NCI-H2171 (cell line): ENCODE measurements around the gene GON4L.
"Not testable (repeated sequence)": the region's sequence is repeated elsewhere in the genome, so short reads cannot be mapped to it uniquely, and the experiment has no call there.

Experiments
- DNase-seq: peaks from one replicate; lab custom pipeline; 2025; lab: John Stamatoyannopoulos, UW

Gene GON4L

DNA sequence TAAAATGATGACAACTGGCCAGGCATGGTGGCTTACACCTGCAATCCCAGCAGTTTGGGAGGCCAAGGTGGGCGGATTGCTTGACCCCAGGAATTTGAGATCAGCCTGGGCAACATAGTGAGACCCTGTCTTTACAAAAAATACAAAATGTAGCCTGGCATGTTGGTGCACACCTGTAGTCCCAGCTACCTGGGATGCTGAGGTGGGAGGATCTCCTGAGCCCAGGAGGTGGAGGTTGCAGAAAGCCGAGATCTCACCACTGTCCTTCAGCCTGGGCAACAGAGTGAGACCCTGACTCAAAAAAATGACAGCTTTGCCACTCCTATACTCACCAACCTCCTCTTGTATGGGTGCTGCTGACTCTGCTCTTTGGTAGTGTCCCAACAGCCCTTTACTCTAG lies 20.9 kb upstream of the GON4L start:
- DNase-seq = no peak

DNA sequence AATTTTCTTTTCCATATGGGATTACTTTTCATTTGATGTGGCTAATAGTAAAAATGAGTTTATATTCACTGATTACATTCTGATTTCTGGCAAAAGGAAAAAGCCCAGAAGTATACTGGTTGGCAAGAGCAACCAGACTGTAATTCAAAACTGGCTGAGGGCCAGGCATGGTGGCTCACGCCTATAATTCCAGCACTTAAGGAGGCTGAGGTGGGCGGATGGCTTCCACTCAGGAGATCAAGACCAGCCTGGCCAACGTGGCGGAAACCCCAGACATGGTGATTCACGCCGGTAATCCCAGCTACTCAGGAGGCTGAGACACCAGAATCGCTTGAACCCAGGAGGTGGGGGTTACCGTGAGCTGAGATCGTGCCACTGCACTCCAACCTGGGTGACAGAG lies 16.8 kb upstream of the GON4L start:
- no peak for DNase-seq

DNA sequence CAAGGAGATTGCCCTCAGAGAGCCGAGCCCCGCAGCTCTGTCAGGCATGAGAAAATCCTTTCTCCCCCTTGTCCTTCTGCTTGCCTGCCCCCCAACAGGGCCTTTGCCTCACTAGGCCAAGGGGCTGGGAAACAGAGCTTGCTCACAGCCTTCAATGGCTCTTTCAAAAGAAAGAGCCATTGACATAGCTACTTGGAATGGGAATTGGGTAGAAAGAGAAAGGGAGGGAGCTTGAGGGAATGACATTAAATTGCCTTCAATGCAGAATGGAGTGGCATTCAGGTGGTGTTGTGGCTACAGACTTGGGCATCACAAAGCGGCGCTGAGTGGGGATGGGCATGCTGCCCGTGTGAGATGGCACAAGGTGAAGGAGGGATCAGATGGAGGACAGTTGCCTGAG lies 15.5 kb upstream of the GON4L start:
- no peak for DNase-seq

DNA sequence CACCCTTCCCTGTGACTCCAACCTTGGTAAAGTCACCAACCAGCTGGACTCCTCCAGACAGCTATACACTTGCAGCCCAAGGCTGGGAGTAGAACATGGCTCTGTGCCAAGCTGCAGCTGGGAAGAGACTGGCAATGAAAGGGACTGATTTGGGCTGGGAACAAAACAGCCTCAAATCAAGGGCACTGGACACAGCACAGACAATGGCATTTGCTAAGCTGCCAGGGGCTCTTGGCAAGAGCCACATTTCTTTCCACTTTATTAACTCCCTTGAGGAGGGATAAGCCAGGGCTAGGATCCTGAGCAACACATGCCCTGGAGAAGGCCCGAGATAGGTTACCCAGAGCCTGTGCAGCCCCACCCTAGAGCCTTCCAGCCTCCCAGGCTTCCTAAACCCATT lies 14.4 kb upstream of the GON4L start:
- DNase-seq = peak; percentile 37

DNA sequence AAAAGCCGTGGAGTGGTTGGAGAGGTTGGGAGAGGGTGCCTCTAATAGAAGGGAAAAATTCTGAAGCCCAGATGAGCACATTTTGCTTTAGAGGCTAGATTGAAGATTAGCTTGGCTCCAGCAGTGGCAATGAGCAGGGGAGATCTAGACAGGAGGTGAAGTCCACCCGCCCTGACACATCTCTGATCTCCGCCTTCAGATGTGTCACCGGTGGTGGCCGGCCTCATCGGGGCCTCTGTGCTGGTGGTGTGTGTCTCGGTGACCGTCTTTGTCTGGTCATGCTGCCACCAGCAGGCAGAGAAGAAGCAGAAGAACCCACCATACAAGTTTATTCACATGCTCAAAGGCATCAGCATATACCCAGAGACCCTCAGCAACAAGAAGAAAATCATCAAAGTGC lies 10.8 kb upstream of the GON4L start:
- DNase-seq = no peak

DNA sequence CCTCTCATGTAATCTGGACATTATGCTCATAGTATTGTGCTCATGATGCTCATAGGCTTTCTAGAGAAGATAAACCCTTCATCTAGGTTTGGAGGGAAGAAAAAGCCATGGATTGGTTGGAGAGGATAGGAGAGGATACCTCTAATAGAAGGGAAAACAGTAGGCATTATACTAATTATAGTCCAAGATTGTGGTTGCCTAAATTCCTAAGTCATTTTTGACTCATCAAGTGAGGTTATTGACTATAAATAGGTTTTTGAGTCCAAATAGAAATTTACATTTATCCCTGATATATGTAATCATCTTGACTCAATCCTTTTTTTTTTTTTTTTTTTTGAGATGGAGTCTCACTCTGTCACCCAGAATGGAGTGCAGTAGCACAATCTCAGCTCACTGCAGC lies 7.4 kb upstream of the GON4L start:
- DNase-seq = no peak

DNA sequence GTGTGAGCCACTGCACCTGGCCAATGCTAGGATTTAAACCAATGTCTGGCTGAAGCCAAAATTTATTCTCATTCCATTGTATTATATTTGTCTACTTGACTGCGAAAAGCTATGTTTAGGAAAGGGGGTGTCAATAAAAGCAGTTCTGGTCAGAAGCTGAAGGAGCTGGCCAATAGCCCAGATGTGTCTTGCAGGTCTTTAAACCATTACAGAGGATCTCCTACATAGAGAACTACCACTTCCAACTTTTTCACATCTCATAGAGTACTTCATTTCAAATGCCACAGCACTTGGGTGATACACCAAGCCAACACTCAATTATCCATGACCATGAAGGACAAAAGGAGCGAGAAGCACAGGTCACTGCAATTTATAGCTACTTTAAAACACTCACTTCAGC lies 4.9 kb upstream of the GON4L start:
- no peak for DNase-seq

DNA sequence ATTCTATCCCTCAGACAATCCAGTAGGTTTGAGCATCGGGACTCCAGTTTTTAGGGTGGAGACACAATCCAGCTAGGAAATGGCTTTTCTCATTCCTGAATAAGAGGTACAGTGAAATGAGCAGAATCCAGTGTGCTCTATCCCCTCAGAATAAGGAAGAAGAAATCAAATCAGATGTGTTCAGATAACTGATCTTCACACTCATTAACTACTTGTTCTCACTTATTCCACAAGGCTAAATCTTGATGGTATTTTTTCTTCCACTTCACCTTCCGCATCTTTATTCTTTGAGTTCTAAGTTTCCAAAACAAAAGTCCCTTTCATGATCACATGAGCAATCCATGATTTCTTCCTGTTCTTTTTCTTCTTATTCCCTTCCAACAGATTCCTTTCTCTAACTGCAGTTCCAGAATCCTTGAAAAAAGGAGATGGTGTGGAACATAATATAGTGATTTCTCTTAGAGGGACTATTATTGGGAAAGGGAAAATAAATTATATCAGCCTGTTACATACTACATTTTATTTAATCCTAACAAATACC lies 4.0 kb upstream of the GON4L start:
- DNase-seq = no peak

DNA sequence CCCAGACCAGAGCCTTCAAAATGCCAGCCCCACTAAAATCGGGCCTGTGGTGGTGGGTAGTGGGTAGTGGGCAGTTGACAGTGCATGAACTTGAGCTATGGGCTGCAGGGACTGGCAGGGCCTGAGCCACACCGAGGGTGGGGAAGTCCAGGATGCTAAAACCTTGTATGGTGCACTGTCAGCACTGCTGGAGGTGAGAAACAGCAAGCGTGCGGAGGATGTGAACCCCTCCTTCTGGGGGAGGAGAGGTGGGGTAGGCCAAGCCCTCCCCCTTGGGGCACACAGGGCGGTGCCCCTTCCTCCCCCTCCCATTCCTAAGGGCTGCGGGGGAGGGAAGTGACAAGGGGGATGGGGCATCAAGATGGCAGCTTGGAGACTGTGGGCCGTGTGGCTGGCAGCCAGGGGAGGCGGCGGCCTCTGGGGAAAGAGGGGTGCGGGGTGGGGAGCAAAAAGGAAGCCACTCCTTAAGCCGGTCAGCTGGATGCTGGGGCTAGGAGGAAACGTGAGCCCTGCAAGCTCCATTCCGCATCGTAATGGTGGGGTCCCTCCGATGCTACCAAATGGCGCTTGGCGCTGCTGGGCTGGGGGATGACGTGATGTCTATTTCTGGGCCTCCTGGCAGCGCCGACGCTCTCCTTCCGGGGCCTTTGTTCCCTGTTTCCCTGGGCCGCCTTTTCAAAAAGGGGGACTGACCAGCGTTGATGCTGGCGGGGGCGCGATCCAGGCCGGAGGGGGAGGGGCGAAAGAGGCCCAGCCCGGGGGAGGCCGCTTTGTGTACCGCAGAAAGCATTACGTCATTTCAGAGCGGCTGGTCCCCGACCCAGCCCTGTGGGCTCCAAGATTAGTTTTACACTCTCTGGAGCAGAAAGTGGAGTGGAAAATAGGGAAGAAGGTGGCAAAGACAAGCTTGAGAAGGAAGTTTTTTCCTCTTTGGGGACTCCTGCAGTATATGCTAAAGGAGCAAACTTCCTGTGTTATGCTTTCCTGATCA lies 3.2 kb upstream of the GON4L start:
- peak; percentile 94 for DNase-seq

DNA sequence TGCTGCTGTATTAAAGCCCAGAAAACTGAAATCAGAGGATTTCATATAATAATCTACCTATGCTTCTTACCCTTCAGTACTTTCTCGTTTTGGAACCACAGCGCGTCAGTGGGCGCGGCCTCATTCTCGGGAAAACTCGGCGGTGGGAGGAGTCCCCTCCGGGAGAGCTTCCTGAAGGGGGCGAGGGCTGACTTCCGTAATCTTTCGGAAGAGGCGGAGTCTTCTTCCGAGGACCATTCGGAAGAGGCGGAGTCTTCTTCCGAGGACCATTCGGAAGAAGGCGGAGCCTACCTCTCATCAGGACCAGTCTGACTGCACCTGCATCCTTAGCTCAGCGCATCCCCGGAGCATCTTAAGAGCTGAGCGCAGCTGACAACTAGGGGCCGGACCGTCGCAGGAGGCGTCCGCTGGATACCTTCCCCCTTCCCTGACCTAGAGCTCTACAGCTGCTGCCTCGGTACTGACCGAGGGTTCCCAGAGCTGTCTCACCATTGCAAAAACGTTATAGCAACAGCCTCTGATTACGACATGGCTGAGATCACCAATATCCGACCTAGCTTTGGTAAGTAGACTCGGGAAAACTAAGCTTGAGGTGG lies 2.3 kb upstream of the GON4L start, which contains the start of gene SYT11:
SYT11 (plus strand) TSS at position 334 of the 596 bp plus-strand sequence; CDS start at position 529, 195 bp downstream.
- peak; percentile 99 for DNase-seq

DNA sequence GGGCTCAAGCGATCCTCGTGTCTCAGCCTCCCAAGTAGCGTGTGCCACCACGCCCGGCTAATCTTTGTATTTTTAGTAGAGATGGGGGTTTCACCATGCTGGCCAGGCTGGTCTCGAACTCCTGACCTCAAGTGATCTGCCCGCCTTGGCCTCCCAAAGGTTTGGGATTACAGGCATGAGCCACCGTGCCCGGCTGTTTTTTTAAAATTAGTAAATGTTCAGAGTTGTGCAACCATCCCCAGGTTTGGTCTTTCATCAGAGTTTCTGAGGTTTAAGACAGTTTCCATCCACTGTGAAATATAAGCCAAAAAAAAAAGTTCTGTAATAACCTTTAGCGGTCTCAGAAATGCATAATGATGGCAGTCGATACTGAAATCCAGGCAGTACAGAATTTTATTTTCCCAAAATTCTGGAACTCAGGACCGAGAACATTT lies 1.8 kb upstream of the GON4L start:
- peak; percentile 57 for DNase-seq

DNA sequence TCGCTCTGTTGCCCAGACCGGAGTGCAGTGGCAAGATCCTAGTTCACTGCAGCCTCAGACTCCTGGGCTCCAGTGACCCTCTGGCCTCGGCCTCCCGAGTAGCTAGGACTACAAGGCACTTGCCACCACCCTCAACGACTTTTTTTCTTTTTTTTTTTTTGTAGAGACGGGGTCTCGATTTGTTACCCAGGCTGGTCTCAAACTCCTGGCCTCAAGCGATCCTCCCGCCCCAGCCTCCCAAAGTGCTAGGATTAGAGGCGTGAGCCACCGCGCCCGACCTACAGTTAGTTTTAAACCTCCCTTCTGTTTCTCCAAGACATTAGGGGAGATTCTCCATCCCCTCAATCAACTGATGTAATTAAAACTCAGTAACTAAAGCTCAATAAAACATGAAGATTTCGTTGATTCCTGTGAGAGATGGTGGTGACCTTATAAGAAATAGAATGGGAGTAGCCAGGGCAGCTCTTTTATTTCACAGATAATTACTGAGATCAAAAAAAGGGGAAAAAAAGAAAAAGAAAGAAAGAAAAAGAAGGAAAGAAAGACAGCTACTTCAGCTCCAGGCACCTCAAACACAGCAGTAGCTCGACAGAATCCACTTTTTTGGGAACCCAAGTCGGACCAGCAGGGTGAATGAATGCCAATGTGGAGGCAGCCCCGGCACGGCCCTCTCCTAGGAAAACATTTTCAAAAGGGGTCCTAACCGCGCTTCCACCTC lies 598 bp downstream of the GON4L start:
- no peak for DNase-seq

DNA sequence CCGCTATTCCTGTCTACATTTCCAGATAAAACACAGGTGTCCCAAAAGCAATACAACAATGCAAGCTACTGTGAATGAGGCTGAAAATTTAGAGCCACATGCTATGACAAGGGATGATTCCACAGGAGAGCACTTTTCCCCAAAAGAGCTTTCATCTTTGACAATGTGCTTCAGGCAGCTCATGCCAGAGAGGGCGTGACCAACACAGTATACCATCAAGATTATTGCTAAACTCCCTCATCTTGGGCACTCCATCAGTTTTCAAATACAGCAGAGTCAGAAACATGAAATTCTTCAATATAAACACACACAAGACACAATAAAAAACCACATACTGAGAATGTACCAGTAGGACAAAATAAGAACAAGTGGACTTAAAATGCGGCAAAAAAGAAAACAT lies 6.7 kb downstream of the GON4L start:
- no peak for DNase-seq

DNA sequence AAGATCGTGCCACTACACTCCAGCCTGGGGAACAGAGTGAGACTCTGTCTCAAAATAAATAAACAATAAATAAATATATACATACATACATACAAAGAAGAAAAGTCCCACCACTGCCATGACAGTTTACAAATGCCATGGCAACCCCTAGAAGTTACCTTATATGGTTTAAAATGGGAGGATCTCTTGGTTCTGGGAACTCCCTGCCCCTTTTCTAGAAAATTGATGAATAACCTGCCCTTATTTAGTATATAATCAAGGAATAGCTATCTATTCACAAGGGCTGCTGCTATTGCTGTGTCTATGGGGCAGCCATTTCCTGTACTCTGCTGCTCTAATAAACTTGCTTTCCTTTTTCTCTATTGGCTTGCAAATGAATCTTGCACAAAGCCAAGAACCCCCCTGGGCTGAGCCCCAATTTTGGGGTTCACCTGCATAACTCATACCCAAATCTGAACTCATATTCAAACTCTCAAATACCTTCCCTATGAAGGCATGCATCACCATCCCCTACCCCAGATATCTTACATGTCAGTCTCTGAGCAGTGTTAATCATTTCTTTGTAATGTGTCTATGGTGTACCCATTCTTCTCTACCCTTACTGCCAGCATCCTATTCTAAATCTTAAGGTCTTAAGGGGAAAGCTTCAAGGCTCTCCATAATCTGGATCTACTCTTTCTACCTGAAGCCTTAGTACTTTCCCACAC lies 9.0 kb downstream of the GON4L start:
- no peak for DNase-seq

DNA sequence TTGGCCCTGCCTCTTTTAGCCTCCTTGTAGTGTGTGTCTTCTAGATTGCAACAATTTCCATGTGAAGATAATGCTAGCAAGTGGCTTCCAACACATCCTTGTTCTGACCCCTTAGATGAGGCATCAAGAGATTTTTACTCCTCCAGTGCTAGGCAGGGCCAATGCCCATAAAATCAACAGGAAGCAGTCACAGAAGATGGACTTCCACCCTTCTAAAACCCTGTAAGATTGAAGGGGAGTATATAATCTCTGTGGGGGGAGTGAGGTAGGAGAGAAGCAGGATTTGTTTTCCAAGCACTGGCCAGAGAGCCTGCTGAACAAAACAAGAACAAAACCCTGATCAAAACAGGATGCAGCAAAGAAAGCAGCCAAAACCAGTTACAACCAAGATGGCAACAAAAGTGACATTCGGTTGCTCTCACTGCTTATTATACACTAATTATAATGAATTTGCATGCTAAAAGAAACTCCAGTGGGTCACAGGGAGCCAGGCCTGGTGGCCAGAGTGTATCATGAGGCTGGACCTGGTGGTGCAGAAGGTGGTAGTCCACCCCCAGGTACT lies 12.1 kb downstream of the GON4L start:
- DNase-seq = no peak

DNA sequence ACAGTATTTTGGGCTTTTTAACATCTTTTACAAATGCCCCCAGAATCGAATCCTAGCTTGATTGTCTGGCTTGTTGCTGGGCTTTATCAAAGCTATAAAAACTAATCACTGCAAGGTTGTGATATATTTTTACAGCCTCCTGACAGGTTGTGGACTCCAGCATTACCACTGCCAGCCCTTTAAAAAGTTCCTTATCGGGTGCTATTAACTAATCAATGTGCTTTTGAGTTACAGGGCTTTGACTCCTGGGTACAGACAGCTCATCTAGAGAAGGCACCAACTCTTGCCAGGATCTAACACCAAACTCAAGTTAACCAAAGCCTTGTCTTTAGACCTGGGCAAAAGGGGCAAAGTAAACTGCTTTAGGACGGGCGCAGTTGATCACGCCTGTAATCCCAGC lies 16.6 kb downstream of the GON4L start:
- DNase-seq = no peak

DNA sequence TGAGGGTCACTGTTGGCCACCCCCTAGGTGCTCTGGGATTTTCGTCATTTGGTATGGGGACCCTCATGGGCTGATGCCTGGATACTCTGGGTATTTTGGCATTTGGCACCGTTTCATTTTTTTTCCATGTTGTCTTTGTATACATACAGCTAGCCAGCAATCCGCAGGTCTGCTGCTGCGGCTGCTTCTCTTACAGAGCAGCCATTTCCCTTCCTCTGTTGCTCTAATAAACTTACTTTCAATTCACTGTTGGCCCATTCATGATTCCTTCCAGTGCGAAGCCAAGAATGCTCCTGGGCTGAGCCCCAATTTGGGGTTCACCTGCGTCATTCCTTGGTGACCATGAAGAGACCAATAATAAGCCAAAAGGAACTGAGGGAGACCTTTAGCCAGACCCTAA lies 21.5 kb downstream of the GON4L start:
- DNase-seq = no peak

DNA sequence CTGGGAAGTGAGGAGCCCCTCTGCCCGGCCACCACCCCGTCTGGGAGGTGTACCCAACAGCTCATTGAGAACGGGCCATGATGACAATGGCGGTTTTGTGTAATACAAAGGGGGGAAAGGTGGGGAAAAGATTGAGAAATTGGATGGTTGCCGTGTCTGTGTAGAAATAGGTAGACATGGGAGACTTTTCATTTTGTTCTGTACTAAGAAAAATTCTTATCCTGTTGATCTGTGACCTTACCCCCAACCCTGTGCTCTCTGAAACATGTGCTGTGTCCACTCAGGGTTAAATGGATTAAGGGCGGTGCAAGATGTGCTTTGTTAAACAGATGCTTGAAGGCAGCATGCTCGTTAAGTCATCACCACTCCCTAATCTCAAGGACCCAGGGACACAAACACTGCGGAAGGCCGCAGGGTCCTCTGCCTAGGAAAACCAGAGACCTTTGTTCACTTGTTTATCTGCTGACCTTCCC lies 22.1 kb downstream of the GON4L start:
- not testable (repeated sequence) for DNase-seq

DNA sequence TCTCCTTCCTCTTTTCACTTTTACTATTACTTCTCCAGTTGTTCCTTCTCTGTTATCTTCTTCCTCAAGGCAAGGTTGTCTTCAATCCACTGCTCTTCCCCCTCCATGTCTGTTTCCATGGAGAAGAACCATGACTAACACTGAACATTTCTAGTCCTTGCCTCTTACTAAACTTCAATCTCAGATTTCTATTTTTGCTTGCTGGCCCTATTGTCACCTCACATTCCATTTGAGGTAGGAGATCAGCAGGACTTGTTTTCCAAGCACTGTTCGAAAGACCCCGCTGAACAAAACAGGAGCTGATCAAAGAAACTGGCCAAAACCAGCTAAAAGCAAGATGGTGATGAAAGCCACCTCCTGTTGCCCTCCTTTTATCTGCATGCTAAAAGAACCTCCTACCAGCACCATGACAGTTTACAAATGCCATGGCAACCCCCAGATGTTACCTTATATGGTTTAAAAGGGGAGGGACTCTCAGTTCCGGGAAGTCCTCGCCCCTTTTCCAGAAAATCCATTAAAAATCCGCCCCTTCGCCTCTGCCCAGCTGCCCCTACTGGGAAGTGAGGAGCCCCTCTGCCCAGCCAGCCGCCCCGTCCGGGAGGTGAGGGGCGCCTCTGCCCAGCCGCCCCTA lies 22.6 kb downstream of the GON4L start:
- no peak for DNase-seq

DNA sequence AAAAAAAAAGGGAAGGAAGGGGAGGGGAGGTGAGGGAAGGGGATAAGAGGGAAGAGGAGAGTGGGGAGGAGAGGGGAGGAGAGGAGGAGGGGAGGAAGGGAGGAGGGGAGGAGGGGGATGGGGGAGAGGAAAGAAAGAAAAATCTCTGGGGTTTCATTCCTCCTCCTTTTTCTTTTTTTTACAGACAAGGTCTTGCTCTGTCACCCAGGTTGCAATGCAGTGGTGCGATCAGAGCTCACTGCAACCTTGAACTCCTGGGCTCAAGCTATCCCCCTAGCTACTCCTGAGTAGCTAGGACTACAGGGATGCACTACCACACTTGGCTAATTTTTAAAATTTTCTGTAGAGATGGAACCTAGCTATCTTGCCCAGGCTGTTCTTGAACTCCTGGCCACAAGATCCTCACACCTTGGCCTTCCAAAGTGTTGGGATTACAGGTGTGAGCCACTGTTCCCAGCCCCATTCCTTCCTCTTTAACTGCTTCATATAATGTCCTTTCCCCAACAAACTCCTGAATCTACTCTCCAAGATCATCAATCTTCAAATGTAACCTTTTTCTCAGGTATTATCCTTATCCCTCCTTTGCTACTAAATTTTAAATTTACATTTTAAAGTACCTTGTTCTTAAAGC lies 23.2 kb downstream of the GON4L start:
- no peak for DNase-seq
